K562 treated with DMSO at 1 percent for 12 hours (cell line): ENCODE measurements around the gene SPOPL. TPM values are rescaled to one million over a fixed set of nuclear protein-coding genes. Genes with fewer than 3 reads are reported as not detected.

Experiments
- total RNA-seq: library from RNA; unstranded; fragments of 300-600 nt; gene quantifications from 2 replicates; pipeline ENCODE4 v1.2.3, GENCODE V29; 2022; ENCODE audit not compliant: insufficient read depth

SPOPL gene
- 2.1 and 2.9 TPM in 2 replicates for total RNA-seq

GRCh38 chr2:138501425-138502254, at the start of gene SPOPL:
TSS of gene SPOPL (plus strand) at chr2:138501770. CDS start at chr2:138550217, 48,447 bp downstream.

